Chondrocyte (in vitro differentiated cells): ENCODE measurements around the gene ABCC2. TPM values are rescaled to one million over a fixed set of nuclear protein-coding genes. Genes with fewer than 3 reads are reported as not detected.

ENCODE experiments used
- DNase-seq: peaks from one replicate; pipeline ENCODE4 v3.0.0; 2021; ENCODE audit warnings: mixed read lengths, low spot score
- H3K27ac Mint-ChIP-seq: one replicate; pipeline ENCODE4 v1.8.0; 2021; ENCODE audit warnings: mild to moderate bottlenecking, moderate library complexity, mixed read lengths; ENCODE audit not compliant: unreplicated experiment
- H3K27me3 Mint-ChIP-seq: 2 replicates; pipeline ENCODE4 v1.8.0; 2021; ENCODE audit warnings: low read depth, mixed read lengths
- H3K36me3 Mint-ChIP-seq: 2 replicates; pipeline ENCODE4 v1.8.0; 2021; ENCODE audit warnings: low read depth, mixed read lengths
- H3K4me1 Mint-ChIP-seq: 2 replicates; pipeline ENCODE4 v1.8.0; 2021; ENCODE audit warnings: low read depth, mild to moderate bottlenecking, mixed read lengths
- H3K4me3 Mint-ChIP-seq: one replicate; pipeline ENCODE4 v1.8.0; 2021; ENCODE audit warnings: mild to moderate bottlenecking, moderate library complexity, mixed read lengths; ENCODE audit not compliant: unreplicated experiment
- H3K9me3 Mint-ChIP-seq: 2 replicates; pipeline ENCODE4 v1.8.0; 2021; ENCODE audit warnings: low read depth, mixed read lengths
- total RNA-seq: library from RNA; stranded (reverse); gene quantifications from 3 replicates; pipeline ENCODE4 v1.2.1, GENCODE V29; 2021
- TF ChIP-seq, protein P1 (sequence below): fragments of 200-600 bp; sonication (generic); IDR thresholded peaks from 2 replicates; pipeline ENCODE4 v1.5.0; 2021; ENCODE audit warnings: antibody characterized with exemption, mild to moderate bottlenecking, moderate library complexity

ABCC2 gene
- total RNA-seq, 1 donor from 2014 or later, result 0.57 TPM

DNA sequence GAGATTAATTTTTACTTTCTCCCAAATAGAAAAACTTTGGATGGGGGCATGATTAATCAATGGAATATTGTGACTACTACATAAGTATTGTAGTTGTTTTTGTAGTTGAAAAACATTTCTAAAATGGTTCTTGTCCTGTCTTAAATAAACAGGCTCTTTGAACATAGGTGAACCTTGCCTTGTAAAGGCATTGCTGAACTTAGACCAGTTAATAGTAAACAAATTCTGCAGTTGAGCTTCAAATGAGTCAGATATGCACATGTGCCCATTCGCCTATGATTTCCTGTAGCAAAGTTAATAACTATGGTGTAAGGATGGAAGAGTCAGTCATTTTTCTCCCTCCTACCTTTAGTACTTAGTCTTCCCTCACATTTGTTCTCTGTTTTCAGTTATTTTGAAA lies 27.8 kb upstream of the ABCC2 start:
- H3K27ac Mint-ChIP-seq, result no peak overlapping the region
- no peaks in the 10 kb centered on the region for H3K4me1 Mint-ChIP-seq
- peaks cover 31% of the 10 kb centered on the region for H3K36me3 Mint-ChIP-seq

DNA sequence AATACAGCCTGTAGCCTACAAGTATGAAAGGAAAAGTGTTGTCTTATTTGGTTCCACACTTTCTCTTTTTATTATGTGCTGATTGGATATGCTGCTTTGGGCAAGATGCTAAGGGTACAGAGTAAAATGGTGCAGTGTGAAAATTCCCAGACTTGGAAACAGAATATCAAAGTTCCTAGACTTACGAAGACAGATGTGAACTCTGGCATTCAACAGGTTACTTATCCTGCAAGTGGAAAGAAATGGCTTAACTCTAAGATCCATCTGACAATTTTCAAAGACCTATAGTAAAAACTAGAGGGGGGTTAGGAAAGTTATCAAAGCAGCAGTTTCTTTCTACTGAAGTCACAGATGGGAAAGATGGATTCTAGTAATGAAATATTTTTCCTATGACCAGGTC lies 26.3 kb upstream of the ABCC2 start:
- Mint-ChIP-seq H3K36me3 (peaks cover 39% of the 10 kb centered on the region), H3K4me3 (no peak overlapping the region)

More for the DNA sequence above, 27.8 kb upstream of the ABCC2 start:
- no peaks in the 10 kb centered on the region for H3K9me3 Mint-ChIP-seq
- no peaks in the 10 kb centered on the region for H3K27me3 Mint-ChIP-seq
- TF ChIP-seq, protein P1, sequence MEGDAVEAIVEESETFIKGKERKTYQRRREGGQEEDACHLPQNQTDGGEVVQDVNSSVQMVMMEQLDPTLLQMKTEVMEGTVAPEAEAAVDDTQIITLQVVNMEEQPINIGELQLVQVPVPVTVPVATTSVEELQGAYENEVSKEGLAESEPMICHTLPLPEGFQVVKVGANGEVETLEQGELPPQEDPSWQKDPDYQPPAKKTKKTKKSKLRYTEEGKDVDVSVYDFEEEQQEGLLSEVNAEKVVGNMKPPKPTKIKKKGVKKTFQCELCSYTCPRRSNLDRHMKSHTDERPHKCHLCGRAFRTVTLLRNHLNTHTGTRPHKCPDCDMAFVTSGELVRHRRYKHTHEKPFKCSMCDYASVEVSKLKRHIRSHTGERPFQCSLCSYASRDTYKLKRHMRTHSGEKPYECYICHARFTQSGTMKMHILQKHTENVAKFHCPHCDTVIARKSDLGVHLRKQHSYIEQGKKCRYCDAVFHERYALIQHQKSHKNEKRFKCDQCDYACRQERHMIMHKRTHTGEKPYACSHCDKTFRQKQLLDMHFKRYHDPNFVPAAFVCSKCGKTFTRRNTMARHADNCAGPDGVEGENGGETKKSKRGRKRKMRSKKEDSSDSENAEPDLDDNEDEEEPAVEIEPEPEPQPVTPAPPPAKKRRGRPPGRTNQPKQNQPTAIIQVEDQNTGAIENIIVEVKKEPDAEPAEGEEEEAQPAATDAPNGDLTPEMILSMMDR, result no peak
- H3K4me3 Mint-ChIP-seq, result no peak overlapping the region
- DNase-seq, result no peak

DNA sequence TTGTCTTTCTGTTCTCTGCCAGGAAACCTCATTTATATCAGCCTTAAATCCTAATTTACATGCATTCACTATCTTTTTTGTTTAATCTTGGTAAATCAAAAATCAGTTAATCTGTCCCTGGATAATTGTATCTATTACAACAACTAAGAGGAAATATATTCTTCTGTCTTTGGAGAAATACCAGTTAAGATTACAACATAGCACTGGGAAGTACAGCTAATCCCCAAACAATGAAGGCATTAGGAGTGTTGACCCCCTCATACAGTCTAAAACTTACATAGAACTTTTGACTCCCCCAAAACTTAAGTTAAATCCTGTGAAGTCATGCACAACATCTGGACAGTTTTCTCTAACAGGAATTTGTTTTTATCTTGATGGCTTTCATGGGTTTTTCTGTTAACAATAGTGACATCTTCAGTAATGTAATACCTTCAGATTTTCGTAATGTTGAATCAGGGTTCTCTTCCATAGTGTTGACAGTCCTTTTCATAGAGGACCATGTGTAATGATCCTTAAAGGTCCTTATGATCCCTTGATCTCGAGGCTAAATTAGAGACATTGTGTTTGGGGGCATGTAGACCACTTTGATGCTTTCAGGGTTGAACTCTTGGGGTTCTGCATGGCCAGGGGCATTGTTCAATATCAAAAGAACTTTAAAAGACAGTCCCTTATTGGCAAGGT lies 24.1 kb upstream of the ABCC2 start:
- peaks cover 1% of the 10 kb centered on the region for H3K9me3 Mint-ChIP-seq
- no peak overlapping the region for H3K4me3 Mint-ChIP-seq
- no peak for DNase-seq
- TF ChIP-seq, protein P1, result no peak
- H3K4me1 Mint-ChIP-seq, result peaks cover 4% of the 10 kb centered on the region
- no peak overlapping the region for H3K27ac Mint-ChIP-seq
- no peaks in the 10 kb centered on the region for H3K27me3 Mint-ChIP-seq
- H3K36me3 Mint-ChIP-seq, result peaks cover 44% of the 10 kb centered on the region

More for the DNA sequence above, 26.3 kb upstream of the ABCC2 start:
- TF ChIP-seq, protein P1, result no peak
- no peak for DNase-seq
- H3K9me3 Mint-ChIP-seq, result no peaks in the 10 kb centered on the region
- no peak overlapping the region for H3K27ac Mint-ChIP-seq
- H3K27me3 Mint-ChIP-seq, result no peaks in the 10 kb centered on the region
- H3K4me1 Mint-ChIP-seq, result peaks cover 2% of the 10 kb centered on the region

DNA sequence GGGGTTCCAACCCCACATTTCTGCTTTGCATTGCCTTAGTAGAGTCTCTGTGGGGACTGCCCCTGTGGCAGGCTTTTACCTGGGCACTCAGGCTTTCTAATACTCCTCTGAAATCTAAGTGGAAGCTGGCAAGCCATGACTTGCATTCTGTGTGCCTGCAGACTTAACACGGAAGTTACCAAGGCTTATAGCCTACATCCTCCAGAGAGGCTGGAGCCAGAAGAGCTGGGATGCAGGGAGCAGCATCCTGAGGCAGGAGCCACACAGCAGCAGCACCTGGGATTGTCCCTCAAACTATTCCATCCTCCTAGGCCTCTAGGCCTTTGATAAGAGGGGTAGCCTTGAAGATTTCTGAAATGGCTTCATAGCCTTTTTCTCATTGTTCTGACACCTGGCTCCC lies 22.1 kb upstream of the ABCC2 start:
- H3K4me1 Mint-ChIP-seq, result peaks cover 4% of the 10 kb centered on the region
- TF ChIP-seq, protein P1, result no peak
- peaks cover 39% of the 10 kb centered on the region for H3K36me3 Mint-ChIP-seq
- no peak for DNase-seq
- peaks cover 2% of the 10 kb centered on the region for H3K9me3 Mint-ChIP-seq
- H3K27me3 Mint-ChIP-seq, result no peaks in the 10 kb centered on the region
- no peak overlapping the region for H3K27ac Mint-ChIP-seq
- no peak overlapping the region for H3K4me3 Mint-ChIP-seq

DNA sequence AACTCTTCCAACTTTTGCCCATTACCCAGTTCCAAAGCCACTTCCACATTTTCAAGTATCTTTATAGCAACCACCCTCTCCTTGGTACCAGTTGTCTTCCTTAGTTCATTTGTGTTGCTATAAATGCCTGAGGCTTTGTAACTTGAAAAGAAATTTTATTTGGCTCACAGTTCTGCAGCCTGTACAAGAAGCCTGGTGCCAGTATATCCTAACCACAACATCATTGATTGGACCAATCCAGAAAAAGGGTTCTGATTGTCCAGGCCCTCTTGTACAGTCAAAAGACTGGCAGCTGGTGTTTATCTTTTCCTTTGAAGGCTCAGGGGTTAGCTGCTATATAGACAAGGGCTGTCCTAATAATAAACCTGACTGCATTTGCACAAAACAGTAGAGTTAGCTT lies 21.1 kb upstream of the ABCC2 start:
- no peak for DNase-seq
- Mint-ChIP-seq H3K36me3 (peaks cover 34% of the 10 kb centered on the region), H3K27ac (no peak overlapping the region), H3K4me1 (peaks cover 4% of the 10 kb centered on the region), H3K4me3 (no peak overlapping the region), H3K27me3 (no peaks in the 10 kb centered on the region), H3K9me3 (peaks cover 2% of the 10 kb centered on the region)
- TF ChIP-seq, protein P1, result no peak
